ENCODE data around the gene PDRG1.
"Not testable (repeated sequence)": the region's sequence is repeated elsewhere in the genome, so short reads cannot be mapped to it uniquely, and the experiment has no call there.

PDRG1 gene

DNA sequence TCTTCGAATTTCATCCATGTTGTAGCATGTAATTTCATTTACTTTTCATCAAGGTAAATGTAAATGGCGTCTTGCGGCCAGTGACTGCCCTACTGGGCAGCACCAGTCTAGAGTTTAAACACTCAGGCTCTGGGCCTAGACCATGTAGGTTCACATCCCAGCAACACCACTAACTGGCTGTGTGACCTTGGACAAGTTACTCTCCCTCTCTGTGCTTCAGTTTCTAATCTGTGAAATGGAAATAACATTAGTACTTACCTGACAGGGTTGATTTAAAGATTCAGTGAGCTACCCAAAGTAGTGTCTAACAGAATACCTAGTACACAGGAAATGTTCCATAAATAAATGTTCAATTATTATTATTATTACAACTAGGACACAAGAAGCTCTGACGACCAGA lies 29.3 kb downstream of the PDRG1 start:
- TF ChIP-seq, protein P1, sequence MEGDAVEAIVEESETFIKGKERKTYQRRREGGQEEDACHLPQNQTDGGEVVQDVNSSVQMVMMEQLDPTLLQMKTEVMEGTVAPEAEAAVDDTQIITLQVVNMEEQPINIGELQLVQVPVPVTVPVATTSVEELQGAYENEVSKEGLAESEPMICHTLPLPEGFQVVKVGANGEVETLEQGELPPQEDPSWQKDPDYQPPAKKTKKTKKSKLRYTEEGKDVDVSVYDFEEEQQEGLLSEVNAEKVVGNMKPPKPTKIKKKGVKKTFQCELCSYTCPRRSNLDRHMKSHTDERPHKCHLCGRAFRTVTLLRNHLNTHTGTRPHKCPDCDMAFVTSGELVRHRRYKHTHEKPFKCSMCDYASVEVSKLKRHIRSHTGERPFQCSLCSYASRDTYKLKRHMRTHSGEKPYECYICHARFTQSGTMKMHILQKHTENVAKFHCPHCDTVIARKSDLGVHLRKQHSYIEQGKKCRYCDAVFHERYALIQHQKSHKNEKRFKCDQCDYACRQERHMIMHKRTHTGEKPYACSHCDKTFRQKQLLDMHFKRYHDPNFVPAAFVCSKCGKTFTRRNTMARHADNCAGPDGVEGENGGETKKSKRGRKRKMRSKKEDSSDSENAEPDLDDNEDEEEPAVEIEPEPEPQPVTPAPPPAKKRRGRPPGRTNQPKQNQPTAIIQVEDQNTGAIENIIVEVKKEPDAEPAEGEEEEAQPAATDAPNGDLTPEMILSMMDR (IDR thresholded peaks at IDR 0.05; ENCODE audit: low read depth, low read length), result no peak
- TF ChIP-seq POLR2A (IDR thresholded peaks at IDR 0.05; ENCODE audit: extremely low read depth, insufficient read length) (no peak), MYC (IDR thresholded peaks at IDR 0.05; ENCODE audit: low read depth, low read length) (no peak)
- TF ChIP-seq, protein P2, sequence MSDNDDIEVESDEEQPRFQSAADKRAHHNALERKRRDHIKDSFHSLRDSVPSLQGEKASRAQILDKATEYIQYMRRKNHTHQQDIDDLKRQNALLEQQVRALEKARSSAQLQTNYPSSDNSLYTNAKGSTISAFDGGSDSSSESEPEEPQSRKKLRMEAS (IDR thresholded peaks at IDR 0.05; ENCODE audit: low read depth, low read length), result no peak
- no peak for DNase-seq (ENCODE audit: low read depth)
- H3K4me3 ChIP-seq (ENCODE audit: low read depth, low read length), result no peak overlapping the region

DNA sequence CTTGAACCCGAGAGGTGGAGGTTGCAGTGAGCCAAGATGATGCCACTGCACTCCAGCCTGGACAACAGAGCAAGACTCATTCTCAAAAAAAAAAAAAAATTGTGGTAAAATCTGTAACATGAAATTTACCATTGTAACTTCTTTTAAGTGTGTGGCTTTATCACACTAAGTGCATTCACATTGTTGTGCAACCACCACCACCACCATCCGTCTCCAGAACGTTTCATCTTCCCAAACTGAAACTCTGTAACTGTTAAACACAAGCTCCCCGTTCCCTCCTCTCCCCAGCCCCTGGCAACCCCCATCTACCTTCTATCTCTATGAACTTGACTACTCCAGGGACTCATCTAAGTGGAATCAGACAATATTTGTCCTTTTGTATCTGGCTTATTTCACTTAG lies 29.7 kb downstream of the PDRG1 start:
- DNase-seq (ENCODE audit: low read depth), result peak; percentile 66
- TF ChIP-seq MYC (IDR thresholded peaks at IDR 0.05; ENCODE audit: low read depth, low read length) (no peak), POLR2A (IDR thresholded peaks at IDR 0.05; ENCODE audit: extremely low read depth, insufficient read length) (no peak)
- TF ChIP-seq, protein P1 (IDR thresholded peaks at IDR 0.05; ENCODE audit: low read depth, low read length), result no peak
- TF ChIP-seq, protein P2 (IDR thresholded peaks at IDR 0.05; ENCODE audit: low read depth, low read length), result no peak
- no peak overlapping the region for H3K4me3 ChIP-seq (ENCODE audit: low read depth, low read length)

DNA sequence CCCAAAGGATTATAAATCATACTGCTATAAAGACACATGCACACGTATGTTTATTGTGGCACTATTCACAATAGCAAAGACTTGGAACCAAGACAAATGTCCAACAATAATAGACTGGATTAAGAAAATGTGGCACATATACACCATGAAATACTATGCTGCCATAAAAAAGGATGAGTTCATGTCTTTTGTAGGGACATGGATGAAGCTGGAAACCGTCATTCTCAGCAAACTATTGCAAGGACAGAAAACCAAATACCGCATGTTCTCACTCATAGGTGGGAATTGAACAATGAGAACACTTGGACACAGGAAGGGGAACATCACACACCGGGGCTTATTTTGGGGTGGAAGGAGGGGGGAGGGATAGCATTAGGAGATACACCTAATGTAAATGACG lies 30.4 kb downstream of the PDRG1 start:
- DNase-seq (ENCODE audit: low read depth); H3K4me3 ChIP-seq (ENCODE audit: low read depth, low read length): not testable (repeated sequence)

GRCh38 chr20:31920275-31920855 lies 31.5 kb downstream of the PDRG1 start:
- H3K4me3 ChIP-seq (ENCODE audit: low read depth, low read length), result no peak overlapping the region
- TF ChIP-seq, protein P2 (IDR thresholded peaks at IDR 0.05; ENCODE audit: low read depth, low read length), result no peak
- no peak for TF ChIP-seq MYC (IDR thresholded peaks at IDR 0.05; ENCODE audit: low read depth, low read length)
- TF ChIP-seq, protein P1 (IDR thresholded peaks at IDR 0.05; ENCODE audit: low read depth, low read length), result no peak
- no peak for TF ChIP-seq POLR2A (IDR thresholded peaks at IDR 0.05; ENCODE audit: extremely low read depth, insufficient read length)
- DNase-seq (ENCODE audit: low read depth), result no peak

DNA sequence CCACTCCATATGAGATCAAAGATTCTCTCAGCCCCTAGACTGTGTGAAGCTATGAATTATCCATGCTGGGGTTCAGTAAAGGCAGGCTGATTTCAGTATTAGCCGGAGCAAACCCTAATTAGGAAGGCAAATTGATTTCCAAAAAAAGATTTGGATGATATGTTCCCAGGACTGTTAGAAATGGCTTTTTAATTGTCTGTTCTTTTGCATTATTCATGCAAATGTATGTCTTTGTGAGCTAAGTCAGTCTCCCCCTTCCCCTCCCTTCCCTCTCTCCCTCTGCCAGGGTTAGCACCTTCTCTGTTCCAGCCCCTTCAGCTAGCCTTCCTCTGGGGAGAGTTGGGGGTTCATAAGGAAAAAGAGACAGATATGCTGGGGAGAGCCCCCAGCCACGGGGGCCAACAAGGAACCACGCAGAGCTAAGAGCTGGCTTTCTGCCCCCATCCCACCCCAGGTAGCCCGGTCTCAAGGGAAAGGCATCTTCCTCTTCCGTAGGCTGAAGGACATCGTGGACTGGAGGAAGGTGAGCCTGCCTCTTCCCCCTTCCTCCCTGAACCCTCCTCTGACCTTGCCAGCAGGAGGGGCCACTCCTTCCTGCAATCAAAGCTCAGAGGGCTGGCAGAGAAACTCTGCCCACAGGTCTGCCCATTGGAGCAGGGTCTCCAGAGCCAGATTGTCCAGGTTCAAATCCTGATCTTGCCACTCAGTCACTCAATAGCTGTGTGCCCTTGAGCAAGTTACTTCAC lies 32.3 kb downstream of the PDRG1 start:
- TF ChIP-seq, protein P2 (IDR thresholded peaks at IDR 0.05; ENCODE audit: low read depth, low read length), result no peak
- TF ChIP-seq POLR2A (IDR thresholded peaks at IDR 0.05; ENCODE audit: extremely low read depth, insufficient read length) (no peak), MYC (IDR thresholded peaks at IDR 0.05; ENCODE audit: low read depth, low read length) (no peak)
- TF ChIP-seq, protein P1 (IDR thresholded peaks at IDR 0.05; ENCODE audit: low read depth, low read length), result no peak
- no peak overlapping the region for H3K4me3 ChIP-seq (ENCODE audit: low read depth, low read length)
- no peak for DNase-seq (ENCODE audit: low read depth)

GRCh38 chr20:31918466-31919105 lies 33.3 kb downstream of the PDRG1 start:
- TF ChIP-seq POLR2A (IDR thresholded peaks at IDR 0.05; ENCODE audit: extremely low read depth, insufficient read length), result no peak
- no peak for TF ChIP-seq MYC (IDR thresholded peaks at IDR 0.05; ENCODE audit: low read depth, low read length)
- TF ChIP-seq, protein P1 (IDR thresholded peaks at IDR 0.05; ENCODE audit: low read depth, low read length), result no peak
- TF ChIP-seq, protein P2 (IDR thresholded peaks at IDR 0.05; ENCODE audit: low read depth, low read length), result no peak
- no peak overlapping the region for H3K4me3 ChIP-seq (ENCODE audit: low read depth, low read length)
- DNase-seq (ENCODE audit: low read depth), result no peak

DNA sequence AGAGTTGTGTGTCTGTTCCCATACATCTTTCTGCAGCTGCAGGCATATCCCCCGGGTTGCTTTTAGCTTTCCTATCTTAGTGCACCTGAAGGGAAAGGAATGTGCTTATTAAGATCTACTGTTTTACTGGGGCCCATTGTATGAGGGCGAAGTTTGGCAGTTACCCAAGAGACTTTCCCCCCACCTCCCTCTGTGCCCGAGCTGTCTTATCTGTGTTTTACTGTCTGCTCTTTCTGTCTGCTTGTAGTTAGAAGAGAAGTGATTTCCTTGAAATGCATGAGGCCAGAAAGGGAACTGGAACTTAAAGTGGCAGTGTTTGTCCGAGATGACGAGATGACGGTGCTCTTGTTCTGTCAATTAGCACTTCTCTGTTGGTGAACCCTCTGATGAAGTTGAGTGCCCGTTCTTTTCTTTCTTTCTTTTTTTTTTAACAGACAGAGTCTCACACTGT lies 33.9 kb downstream of the PDRG1 start:
- not testable (repeated sequence) for DNase-seq (ENCODE audit: low read depth); H3K4me3 ChIP-seq (ENCODE audit: low read depth, low read length)
